Measurements from ENCODE around the gene TMCC1. TPM values are rescaled to one million over a fixed set of nuclear protein-coding genes. Genes with fewer than 3 reads are reported as not detected.

Gene TMCC1
- total and polyA plus RNA-seq, 2 donors (not counting 1 experiment from before 2014, with no cell fraction given) = 8.5 to 32.2 TPM

DNA sequence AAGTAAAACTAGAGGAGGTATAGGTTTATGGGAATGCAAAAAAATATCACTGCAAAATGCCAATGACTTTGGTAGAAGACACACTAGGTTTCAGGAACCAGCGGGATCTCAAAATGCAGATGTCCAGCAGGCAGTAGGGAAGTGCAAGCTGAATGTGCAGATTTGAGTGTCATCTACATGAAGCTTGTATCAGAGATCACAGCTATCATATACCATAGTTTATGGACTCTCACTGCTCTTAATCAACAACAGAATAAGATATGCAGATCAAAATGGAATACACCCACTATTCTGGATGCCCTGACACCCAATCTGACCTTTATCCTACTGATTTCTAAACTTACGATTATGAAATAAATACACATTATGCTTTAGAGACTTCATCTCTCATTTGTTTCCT is 27.7 kb downstream of the TMCC1 start:
- ATAC-seq (ENCODE audit: low read depth) = no peak
- no peak for DNase-seq

DNA sequence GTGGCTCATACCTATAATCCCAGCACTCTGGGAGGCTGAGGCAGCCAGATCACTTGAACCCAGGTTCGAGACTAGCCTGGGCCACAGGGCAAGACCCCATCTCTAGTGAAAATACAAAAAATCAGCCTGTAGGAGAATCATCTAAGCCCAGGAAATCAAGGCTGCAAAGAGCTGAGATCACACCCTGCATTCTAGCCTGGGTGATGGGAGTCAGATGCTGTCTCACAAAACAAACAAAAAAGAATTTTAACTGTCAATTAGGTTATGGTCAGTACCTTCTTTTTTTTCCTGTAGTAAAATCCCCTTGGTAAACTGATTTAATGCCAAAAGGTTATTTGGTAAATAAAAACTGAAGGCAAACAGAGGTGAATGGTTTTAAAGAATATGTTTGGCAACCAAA is 29.0 kb downstream of the TMCC1 start:
- no peak overlapping the region for H3K27ac Mint-ChIP-seq

More for the DNA sequence above, 27.7 kb downstream of the TMCC1 start:
- H3K4me3 ChIP-seq (ENCODE audit: control extremely low read depth in 1 of 5, extremely low read depth in 1 of 5, insufficient read depth in 1 of 5, low read depth in 2 of 5, low read length in 4 of 5) = no peak overlapping the region
- peaks cover 10% of the 10 kb centered on the region for H4K20me1 ChIP-seq (ENCODE audit: control insufficient read depth, insufficient read depth, low read length, poor library complexity, severe bottlenecking)
- intact Hi-C loops (cut with micrococcal nuclease) = no loop called here
- CTCF ChIA-PET = interaction anchor here (1.2 kb wide), 1 partner anchor 36 kb away, joined by 3 read pairs; no protein-coding TSS in a partner anchor
- Mint-ChIP-seq H3K4me3 (no peak overlapping the region), H3K9me3 (ENCODE audit: insufficient read depth) (no peaks in the 10 kb centered on the region), H3K27ac (no peak overlapping the region), H3K27me3 (no peaks in the 10 kb centered on the region), H3K4me1 (peaks cover 5% of the 10 kb centered on the region)
- H3K79me2 ChIP-seq (ENCODE audit: control insufficient read depth, insufficient read depth, low read length) = peaks cover 33% of the 10 kb centered on the region
- TF ChIP-seq, protein P1, sequence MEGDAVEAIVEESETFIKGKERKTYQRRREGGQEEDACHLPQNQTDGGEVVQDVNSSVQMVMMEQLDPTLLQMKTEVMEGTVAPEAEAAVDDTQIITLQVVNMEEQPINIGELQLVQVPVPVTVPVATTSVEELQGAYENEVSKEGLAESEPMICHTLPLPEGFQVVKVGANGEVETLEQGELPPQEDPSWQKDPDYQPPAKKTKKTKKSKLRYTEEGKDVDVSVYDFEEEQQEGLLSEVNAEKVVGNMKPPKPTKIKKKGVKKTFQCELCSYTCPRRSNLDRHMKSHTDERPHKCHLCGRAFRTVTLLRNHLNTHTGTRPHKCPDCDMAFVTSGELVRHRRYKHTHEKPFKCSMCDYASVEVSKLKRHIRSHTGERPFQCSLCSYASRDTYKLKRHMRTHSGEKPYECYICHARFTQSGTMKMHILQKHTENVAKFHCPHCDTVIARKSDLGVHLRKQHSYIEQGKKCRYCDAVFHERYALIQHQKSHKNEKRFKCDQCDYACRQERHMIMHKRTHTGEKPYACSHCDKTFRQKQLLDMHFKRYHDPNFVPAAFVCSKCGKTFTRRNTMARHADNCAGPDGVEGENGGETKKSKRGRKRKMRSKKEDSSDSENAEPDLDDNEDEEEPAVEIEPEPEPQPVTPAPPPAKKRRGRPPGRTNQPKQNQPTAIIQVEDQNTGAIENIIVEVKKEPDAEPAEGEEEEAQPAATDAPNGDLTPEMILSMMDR (IDR thresholded peaks at IDR 0.05) = no peak
- no peak for TF ChIP-seq EZH2 (IDR thresholded peaks at IDR 0.05; ENCODE audit: borderline replicate concordance, insufficient read depth, low read depth, low read length, poor library complexity, severe bottlenecking)
- H3K36me3 ChIP-seq (replicated peaks in 1 of 2; ENCODE audit: control extremely low read depth in 1 of 2, control insufficient read depth in 1 of 2, extremely low read depth in 1 of 2, insufficient read depth in 2 of 2, low read length in 1 of 2) = peaks cover 0 to 9% of the 10 kb centered on the region in 2 experiments
- POLR2A ChIA-PET = no interaction called here
- H3K9ac ChIP-seq (ENCODE audit: low read length) = no peak overlapping the region
- H3K9me3 ChIP-seq (ENCODE audit: control extremely low read depth in 1 of 3, control insufficient read depth in 2 of 3, insufficient read depth in 1 of 3, low read length in 2 of 3) = no peaks in the 10 kb centered on the region
- no peak overlapping the region for H3K27ac ChIP-seq (ENCODE audit: low read length in 2 of 2)
- H2AFZ ChIP-seq (ENCODE audit: insufficient read depth, low read depth, low read length, poor library complexity, severe bottlenecking) = no peak overlapping the region
- 100% methylated on average over 1 of the region's 2 CpGs for WGBS (ENCODE audit: insufficient coverage)
- H3K4me2 ChIP-seq (replicated peaks; ENCODE audit: low read depth, low read length, poor library complexity, severe bottlenecking) = no peak overlapping the region
- H3K4me1 ChIP-seq (ENCODE audit: control insufficient read depth in 2 of 2, insufficient read depth in 2 of 2, low read length in 2 of 2) = no peaks in the 10 kb centered on the region
- no peaks in the 10 kb centered on the region for H3K27me3 ChIP-seq (replicated peaks in 1 of 4; ENCODE audit: control extremely low read depth in 1 of 4, control insufficient read depth in 3 of 4, insufficient read depth in 4 of 4, low read length in 3 of 4)

More for the DNA sequence above, 29.0 kb downstream of the TMCC1 start:
- no peaks in the 10 kb centered on the region for H3K4me1 ChIP-seq (ENCODE audit: control insufficient read depth in 2 of 2, insufficient read depth in 2 of 2, low read length in 2 of 2)
- peaks cover 10% of the 10 kb centered on the region for H4K20me1 ChIP-seq (ENCODE audit: control insufficient read depth, insufficient read depth, low read length, poor library complexity, severe bottlenecking)
- CTCF ChIA-PET = interaction anchor here (1.2 kb wide), 1 partner anchor 35 kb away, joined by 3 read pairs; no protein-coding TSS in a partner anchor
- WGBS (ENCODE audit: insufficient coverage) = 83% methylated on average over 1 of the region's 1 CpG
- no peak for DNase-seq
- Mint-ChIP-seq H3K9me3 (ENCODE audit: insufficient read depth) (no peaks in the 10 kb centered on the region), H3K4me1 (peaks cover 5% of the 10 kb centered on the region), H3K4me3 (no peak overlapping the region), H3K27me3 (no peaks in the 10 kb centered on the region)
- POLR2A ChIA-PET = no interaction called here
- no peak for ATAC-seq (ENCODE audit: low read depth)
- no peak for TF ChIP-seq EZH2 (IDR thresholded peaks at IDR 0.05; ENCODE audit: borderline replicate concordance, insufficient read depth, low read depth, low read length, poor library complexity, severe bottlenecking)
- TF ChIP-seq, protein P1 (IDR thresholded peaks at IDR 0.05) = no peak
- H3K4me2 ChIP-seq (replicated peaks; ENCODE audit: low read depth, low read length, poor library complexity, severe bottlenecking) = no peak overlapping the region
- H2AFZ ChIP-seq (ENCODE audit: insufficient read depth, low read depth, low read length, poor library complexity, severe bottlenecking) = no peak overlapping the region
- intact Hi-C loops (cut with micrococcal nuclease) = no loop called here
- no peak overlapping the region for H3K27ac ChIP-seq (ENCODE audit: low read length in 2 of 2)
- peaks cover 0 to 9% of the 10 kb centered on the region in 2 experiments for H3K36me3 ChIP-seq (replicated peaks in 1 of 2; ENCODE audit: control extremely low read depth in 1 of 2, control insufficient read depth in 1 of 2, extremely low read depth in 1 of 2, insufficient read depth in 2 of 2, low read length in 1 of 2)
- H3K9ac ChIP-seq (ENCODE audit: low read length) = no peak overlapping the region
- H3K9me3 ChIP-seq (ENCODE audit: control extremely low read depth in 1 of 3, control insufficient read depth in 2 of 3, insufficient read depth in 1 of 3, low read length in 2 of 3) = no peaks in the 10 kb centered on the region
- H3K79me2 ChIP-seq (ENCODE audit: control insufficient read depth, insufficient read depth, low read length) = peaks cover 35% of the 10 kb centered on the region
- no peak overlapping the region for H3K4me3 ChIP-seq (ENCODE audit: control extremely low read depth in 1 of 5, extremely low read depth in 1 of 5, insufficient read depth in 1 of 5, low read depth in 2 of 5, low read length in 4 of 5)
- no peaks in the 10 kb centered on the region for H3K27me3 ChIP-seq (replicated peaks in 1 of 4; ENCODE audit: control extremely low read depth in 1 of 4, control insufficient read depth in 3 of 4, insufficient read depth in 4 of 4, low read length in 3 of 4)

Measured in B cell (primary cell).